ENCODE results near the gene BTG3.

The BTG3 gene

GRCh38 chr21:17590430-17590829, 22.3 kb downstream of the BTG3 start:
- in situ Hi-C loops (cut with MboI; ENCODE audit: low sequenced_read_pairs): no loop called here

DNA sequence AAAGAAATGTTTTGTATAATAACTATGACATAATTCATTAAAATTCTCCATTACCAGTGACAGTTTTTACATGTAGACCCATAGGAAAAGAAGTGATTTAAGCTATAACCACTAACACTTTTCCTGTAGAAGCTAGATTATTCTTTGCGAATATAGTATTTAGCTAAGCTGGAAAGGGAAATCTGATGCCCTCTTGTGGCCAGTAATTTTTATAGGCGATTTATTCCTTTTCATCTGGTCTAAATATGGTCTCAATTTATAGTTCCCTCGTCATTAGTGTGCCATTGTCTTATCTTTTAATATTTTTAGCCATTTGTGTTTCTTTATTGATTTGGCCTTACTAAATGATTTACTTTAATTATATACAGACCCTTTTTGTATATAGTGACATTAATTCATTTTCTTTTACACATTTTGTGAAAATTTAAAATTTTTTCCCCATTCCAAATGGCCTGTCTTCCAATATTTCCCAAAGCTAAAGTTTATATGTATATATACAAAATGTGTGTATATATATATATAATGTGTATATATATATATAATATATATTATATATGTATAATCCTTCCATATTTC, 26.7 kb downstream of the BTG3 start:
- in situ Hi-C loops (cut with MboI; ENCODE audit: low sequenced_read_pairs): no loop called here

- in situ Hi-C loops (cut with MboI; ENCODE audit: low sequenced_read_pairs): no loop called here
These were observed 28.8 kb downstream of the BTG3 start for GRCh38 chr21:17583898-17584297.

GRCh38 chr21:17580319-17580718, 32.4 kb downstream of the BTG3 start:
- in situ Hi-C loops (cut with MboI; ENCODE audit: low sequenced_read_pairs): no loop called here

DNA sequence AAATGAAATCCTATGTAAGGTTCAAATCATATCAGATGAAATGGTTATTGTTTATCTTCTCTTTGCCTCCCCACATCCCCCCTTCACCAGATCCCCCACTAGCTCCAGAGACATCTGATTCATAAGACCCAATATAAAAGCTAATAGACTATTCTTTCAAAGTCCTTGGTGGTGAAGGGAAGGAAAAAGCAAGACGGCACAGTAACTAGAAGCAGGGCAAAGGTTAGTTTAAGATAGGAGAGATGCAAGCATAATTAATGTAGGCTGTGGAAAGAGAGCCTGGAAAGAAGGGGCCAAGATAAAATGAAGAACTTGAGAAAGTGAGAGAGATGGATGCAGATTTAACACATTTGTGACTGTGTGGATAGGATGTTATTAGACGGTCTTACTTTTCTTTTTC, 33.8 kb downstream of the BTG3 start:
- in situ Hi-C loops (cut with MboI; ENCODE audit: low sequenced_read_pairs): no loop called here

- in situ Hi-C loops (cut with MboI; ENCODE audit: low sequenced_read_pairs): no loop called here
These were observed 34.5 kb downstream of the BTG3 start for GRCh38 chr21:17578162-17578561.

- in situ Hi-C loops (cut with MboI; ENCODE audit: low sequenced_read_pairs): no loop called here
These were observed 35.0 kb downstream of the BTG3 start for GRCh38 chr21:17577701-17578100.

DNA sequence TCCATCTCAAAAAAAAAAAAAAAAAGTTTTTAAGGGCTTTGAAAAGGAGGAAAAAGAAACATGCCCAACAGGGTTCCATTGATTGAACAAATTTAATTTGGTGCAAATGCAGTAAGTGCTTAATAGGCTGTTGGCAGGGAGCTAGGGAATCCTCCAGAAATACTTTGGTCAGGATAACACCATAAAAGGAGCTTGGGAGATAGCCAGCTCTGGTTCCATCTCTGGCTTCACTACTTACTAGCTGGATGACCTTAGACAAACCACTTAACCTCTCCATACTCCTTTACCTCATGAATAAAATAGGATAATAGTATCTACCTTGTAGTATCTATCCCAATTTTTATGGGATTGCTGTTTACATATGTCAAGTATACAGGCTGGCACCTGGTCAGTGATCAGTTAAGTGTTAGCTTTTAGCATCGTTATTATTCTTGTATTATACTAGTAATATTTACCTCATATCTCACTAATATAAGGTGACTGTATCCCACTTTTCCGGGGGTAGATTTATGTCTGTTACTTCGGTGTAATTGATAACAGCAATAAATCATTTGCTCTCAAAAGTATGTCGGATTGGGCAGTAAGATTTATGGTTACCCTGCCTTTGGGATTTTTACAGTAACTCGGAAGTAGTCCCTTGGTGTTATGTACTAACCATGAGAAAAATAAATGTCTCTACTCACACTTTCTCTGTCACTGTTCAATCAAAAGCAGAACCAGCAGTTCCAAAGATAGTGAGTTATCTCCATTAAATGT, 36.4 kb downstream of the BTG3 start:
- in situ Hi-C loops (cut with MboI; ENCODE audit: low sequenced_read_pairs): no loop called here

DNA sequence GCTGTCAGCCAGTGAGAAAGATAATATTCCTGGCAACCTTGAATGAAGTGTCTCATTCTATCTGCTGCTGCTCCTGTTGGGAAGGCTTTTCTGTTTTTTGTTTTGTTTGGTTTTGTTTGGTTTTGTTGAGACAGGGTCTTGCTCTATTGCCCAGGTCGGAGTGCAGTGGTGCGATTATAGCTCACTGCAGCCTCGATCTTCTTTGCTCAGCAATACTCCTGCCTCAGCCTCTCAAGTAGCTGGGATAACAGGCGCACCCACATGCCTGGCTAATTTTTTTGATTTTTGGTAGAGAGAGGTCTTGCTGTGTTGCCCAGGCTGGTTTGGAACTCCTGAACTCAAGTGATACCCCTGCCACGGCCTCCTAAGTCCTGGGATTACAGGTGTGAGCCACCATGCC, 37.6 kb downstream of the BTG3 start:
- in situ Hi-C loops (cut with MboI; ENCODE audit: low sequenced_read_pairs): no loop called here

DNA sequence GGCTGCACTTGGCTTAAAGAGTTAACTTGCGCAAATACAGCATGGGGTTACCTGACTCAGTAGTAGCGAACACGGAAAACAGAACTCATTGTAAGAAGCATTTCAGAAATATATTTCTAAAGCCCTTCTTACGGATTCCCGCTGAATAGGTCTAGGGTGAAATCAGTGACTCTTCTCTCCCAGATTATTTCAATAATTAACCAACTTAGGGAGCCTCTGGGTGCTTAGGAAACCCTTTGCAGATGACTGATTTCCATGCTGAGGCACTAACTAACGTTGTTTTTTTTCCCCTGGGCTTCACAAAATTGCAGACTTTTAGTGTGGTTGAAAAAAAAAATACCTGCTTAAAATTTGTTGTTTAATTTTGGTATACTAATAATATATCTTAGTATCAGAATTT, 40.3 kb downstream of the BTG3 start:
- in situ Hi-C loops (cut with MboI; ENCODE audit: low sequenced_read_pairs): no loop called here

GRCh38 chr21:17570786-17571185, 41.9 kb downstream of the BTG3 start:
- in situ Hi-C loops (cut with MboI; ENCODE audit: low sequenced_read_pairs): no loop called here

DNA sequence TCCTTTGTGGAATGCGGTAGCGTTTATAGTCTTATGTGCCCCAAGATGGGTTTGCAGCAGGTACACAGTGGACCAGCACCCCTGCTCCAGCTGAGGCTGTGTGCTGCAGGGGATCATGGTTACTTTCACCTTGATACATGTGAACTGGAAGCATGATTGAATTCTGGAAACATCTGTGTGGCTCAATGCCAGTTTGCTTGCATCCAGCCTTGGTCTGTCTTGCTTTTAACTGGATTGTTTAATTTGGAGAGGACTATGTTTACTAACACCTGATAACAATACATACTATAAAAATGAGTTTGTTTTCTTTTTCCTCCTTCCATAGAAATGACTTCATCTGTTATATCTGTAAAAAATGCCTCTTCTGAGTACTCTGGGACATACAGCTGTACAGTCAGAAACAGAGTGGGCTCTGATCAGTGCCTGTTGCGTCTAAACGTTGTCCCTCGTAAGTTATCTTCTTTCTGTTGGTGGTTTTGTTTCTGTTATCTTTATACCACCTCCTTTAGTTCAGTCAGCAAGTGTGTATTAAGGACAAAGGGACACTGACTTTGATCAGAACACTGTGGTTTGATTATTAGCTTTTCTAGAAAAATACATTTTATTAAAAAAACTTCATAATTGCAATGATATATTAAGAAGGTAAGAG, 52.2 kb downstream of the BTG3 start:
- in situ Hi-C loops (cut with MboI; ENCODE audit: low sequenced_read_pairs): no loop called here

DNA sequence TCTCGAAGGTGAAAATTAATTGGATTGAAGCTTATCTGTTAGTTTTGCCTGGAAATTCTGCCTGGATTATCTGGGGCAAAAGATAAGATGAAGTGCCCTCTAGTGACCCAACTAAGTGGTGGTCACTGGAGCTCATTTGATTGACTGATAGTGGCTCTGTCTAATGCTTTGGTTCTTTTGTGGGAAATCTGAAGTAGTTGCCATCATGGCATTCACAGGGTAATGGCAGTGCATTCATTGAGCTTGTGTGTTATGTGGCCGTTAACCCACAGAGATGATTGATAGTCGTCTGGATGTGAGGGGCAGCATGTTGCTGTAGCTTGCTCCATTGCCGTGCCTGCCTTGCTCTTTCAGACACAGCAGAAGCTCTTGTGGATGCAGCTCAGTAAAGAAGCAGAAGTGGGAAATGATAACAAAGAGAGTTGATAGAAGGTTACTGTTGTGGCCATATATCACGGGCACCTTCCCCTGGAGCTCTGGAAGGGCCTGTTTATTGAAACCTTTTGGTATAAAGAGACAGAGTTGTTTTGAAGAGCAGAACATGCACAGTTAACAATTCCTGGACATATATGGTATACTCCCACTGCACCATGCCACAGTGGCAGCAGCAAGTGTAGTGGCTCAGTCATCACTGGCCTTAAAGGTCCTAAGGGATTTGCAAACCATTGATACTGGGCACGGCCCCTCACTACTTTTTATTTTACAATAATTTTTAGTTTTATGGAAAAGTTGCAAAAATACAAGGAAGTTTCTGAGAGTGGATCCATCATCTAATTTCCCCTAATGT, 57.8 kb downstream of the BTG3 start:
- in situ Hi-C loops (cut with MboI; ENCODE audit: low sequenced_read_pairs): no loop called here

DNA sequence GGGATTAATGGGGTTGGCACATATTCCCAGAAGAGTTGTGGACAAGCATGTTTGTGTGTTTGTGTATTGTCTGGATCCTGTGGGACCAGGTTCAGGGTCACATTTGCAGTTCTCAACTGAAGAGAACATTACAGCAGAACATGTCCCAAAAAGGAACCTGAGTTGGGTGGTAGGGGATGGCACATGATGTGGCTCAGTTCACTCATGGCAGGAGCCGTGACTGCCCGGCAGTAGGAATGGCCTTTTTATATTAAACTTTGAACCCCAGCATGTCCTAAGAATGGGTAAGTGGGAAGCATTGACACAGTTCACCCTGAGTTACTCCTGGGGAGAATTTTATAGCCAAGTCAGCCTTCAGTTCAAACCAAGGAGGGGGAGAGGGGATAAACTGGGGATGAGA, 58.6 kb downstream of the BTG3 start:
- in situ Hi-C loops (cut with MboI; ENCODE audit: low sequenced_read_pairs): no loop called here

GRCh38 chr21:17552410-17552809, 60.3 kb downstream of the BTG3 start:
- in situ Hi-C loops (cut with MboI; ENCODE audit: low sequenced_read_pairs): no loop called here

GRCh38 chr21:17550671-17551308, 61.9 kb downstream of the BTG3 start:
- in situ Hi-C loops (cut with MboI; ENCODE audit: low sequenced_read_pairs): no loop called here

- in situ Hi-C loops (cut with MboI; ENCODE audit: low sequenced_read_pairs): no loop called here
These were observed 64.4 kb downstream of the BTG3 start for GRCh38 chr21:17548262-17548661.

GRCh38 chr21:17545007-17545406, 67.7 kb downstream of the BTG3 start:
- in situ Hi-C loops (cut with MboI; ENCODE audit: low sequenced_read_pairs): no loop called here
